IMR-90 (cell line): Measurements from ENCODE around the gene ZFR2. TPM values are rescaled to one million over a fixed set of nuclear protein-coding genes. Genes with fewer than 3 reads are reported as not detected.

Experiments used
- ATAC-seq: fragments of 200-7000 bp; cut with Tn5 transposase; 2 replicates; pipeline ENCODE4 v1.9.1; 2020; ENCODE audit warnings: low read depth, mild to moderate bottlenecking, moderate library complexity
- BruUV-seq: library from RNA; stranded (reverse); fragments of 400-500 nt; replicated peaks from 2 replicates; lab custom pipeline; 2021; lab: Mats Ljungman, UMichigan
- CTCF ChIA-PET: fragments of 300-600 bp; formaldehyde crosslinking; extraction: SDS; loops from one replicate; lab custom pipeline; 2021; ENCODE audit warnings: antibody characterized with exemption; lab: Yijun Ruan, JAX
- POLR2A ChIA-PET: fragments of 300-600 bp; sonication (Branson Sonifier 250); formaldehyde crosslinking; loops from one replicate; lab custom pipeline; 2022; ENCODE audit warnings: antibody characterized with exemption; ENCODE audit not compliant: unreplicated experiment; lab: Charles Lee
- DNase-seq: peaks from one replicate; pipeline ENCODE4 v3.0.0; 2013
- H2AFZ ChIP-seq: replicated peaks from 2 replicates; pipeline ENCODE3; 2013; ENCODE audit warnings: low read length, mild to moderate bottlenecking; ENCODE audit not compliant: poor library complexity
- H2AK5ac ChIP-seq: 2 replicates; pipeline ENCODE4 v1.6.1; 2013; ENCODE audit warnings: low read depth, low read length, inconsistent platforms
- H2AK9ac ChIP-seq: replicated peaks from 2 replicates; pipeline ENCODE3; 2013; ENCODE audit warnings: mild to moderate bottlenecking, low read depth, low read length, moderate library complexity; ENCODE audit not compliant: poor library complexity
- H2BK120ac ChIP-seq: 2 replicates; pipeline ENCODE4 v1.6.1; 2013; ENCODE audit warnings: low read depth, low read length, inconsistent platforms
- H2BK15ac ChIP-seq: 3 replicates; pipeline ENCODE4 v1.6.1; 2013; ENCODE audit warnings: low read depth, low read length, inconsistent platforms
- H2BK20ac ChIP-seq: 2 replicates; pipeline ENCODE4 v1.6.1; 2013; ENCODE audit warnings: low read depth, mild to moderate bottlenecking, inconsistent platforms, low read length, moderate library complexity
- H2BK5ac ChIP-seq: 2 replicates; pipeline ENCODE4 v1.6.1; 2013; ENCODE audit warnings: mild to moderate bottlenecking, low read depth, low read length, inconsistent platforms; ENCODE audit not compliant: poor library complexity, severe bottlenecking
- H3K14ac ChIP-seq: replicated peaks from 2 replicates; pipeline ENCODE4 v1.6.1; 2013; ENCODE audit warnings: low read depth, low read length, inconsistent platforms
- H3K18ac ChIP-seq: 2 replicates; pipeline ENCODE4 v1.6.1; 2013; ENCODE audit warnings: low read depth, low read length, control low read depth
- H3K23ac ChIP-seq: 2 replicates; pipeline ENCODE4 v1.6.1; 2013; ENCODE audit warnings: low read depth, low read length, inconsistent platforms
- H3K27ac ChIP-seq: 2 replicates; pipeline ENCODE4 v1.5.1; 2013; ENCODE audit warnings: mild to moderate bottlenecking, control low read depth, low read length; ENCODE audit not compliant: insufficient read depth
- H3K27me3 ChIP-seq: 2 replicates; pipeline ENCODE4 v1.6.1; 2013; ENCODE audit warnings: low read length; ENCODE audit not compliant: control insufficient read depth, insufficient read depth
- H3K36me3 ChIP-seq: 2 replicates; pipeline ENCODE4 v1.6.1; 2013; ENCODE audit warnings: low read length, mixed read lengths; ENCODE audit not compliant: control insufficient read depth, insufficient read depth
- H3K4ac ChIP-seq: 2 replicates; pipeline ENCODE4 v1.6.1; 2013; ENCODE audit warnings: low read depth, low read length, inconsistent platforms
- H3K4me1 ChIP-seq: 2 replicates; pipeline ENCODE4 v1.6.1; 2013; ENCODE audit warnings: low read length, mixed read lengths; ENCODE audit not compliant: control insufficient read depth, insufficient read depth
- H3K4me2 ChIP-seq: 2 replicates; pipeline ENCODE4 v1.6.1; 2013; ENCODE audit warnings: low read depth, mild to moderate bottlenecking, control low read depth, low read length, moderate library complexity
- H3K4me3 ChIP-seq: 2 replicates; pipeline ENCODE4 v1.5.1; 2013; ENCODE audit warnings: low read depth, mild to moderate bottlenecking, control low read depth, low read length, moderate library complexity; ENCODE audit not compliant: insufficient read depth
- H3K56ac ChIP-seq: 2 replicates; pipeline ENCODE4 v1.6.1; 2013; ENCODE audit warnings: low read length, inconsistent platforms; ENCODE audit not compliant: insufficient read depth; ENCODE audit errors: extremely low read depth
- H3K79me1 ChIP-seq, 2 experiments: 2 replicates each; pipeline ENCODE4 v1.6.1; 2013; ENCODE audit warnings: low read length in 2 of 2, inconsistent platforms in 1 of 2, low read depth in 1 of 2
- H3K9ac ChIP-seq: 2 replicates; pipeline ENCODE4 v1.6.1; 2013; ENCODE audit warnings: low read depth, low read length, control low read depth
- H3K9me1 ChIP-seq: 2 replicates; pipeline ENCODE4 v1.6.1; 2013; ENCODE audit warnings: low read length, inconsistent platforms; ENCODE audit not compliant: insufficient read depth
- H3K9me3 ChIP-seq: 2 replicates; pipeline ENCODE4 v1.6.1; 2013; ENCODE audit warnings: low read length; ENCODE audit not compliant: control insufficient read depth, insufficient read depth
- H4K20me1 ChIP-seq: 2 replicates; pipeline ENCODE4 v1.6.1; 2013; ENCODE audit warnings: low read length, inconsistent platforms; ENCODE audit not compliant: insufficient read depth
- H4K5ac ChIP-seq: 2 replicates; pipeline ENCODE4 v1.6.1; 2013; ENCODE audit warnings: mild to moderate bottlenecking, low read depth, low read length, control low read depth
- H4K8ac ChIP-seq, 2 experiments: 2 replicates each; pipeline ENCODE4 v1.6.1; 2013; ENCODE audit warnings: low read depth in 2 of 2, low read length in 2 of 2, control low read depth in 1 of 2, inconsistent platforms in 1 of 2
- H4K91ac ChIP-seq: 2 replicates; pipeline ENCODE4 v1.6.1; 2013; ENCODE audit warnings: low read depth, low read length, inconsistent platforms; ENCODE audit not compliant: insufficient read depth
- CHD1 ChIP-seq: IDR thresholded peaks from 2 replicates; pipeline ENCODE4 v1.6.1; 2012; ENCODE audit warnings: low read depth, low read length, improper control_type of control experiment
- MAZ ChIP-seq: IDR thresholded peaks from 2 replicates; pipeline ENCODE4 v1.6.1; 2012; ENCODE audit warnings: low read depth, mild to moderate bottlenecking, low read length, improper control_type of control experiment, moderate library complexity, borderline replicate concordance
- MXI1 ChIP-seq: IDR thresholded peaks from 2 replicates; pipeline ENCODE4 v1.6.1; 2012; ENCODE audit warnings: low read depth, mild to moderate bottlenecking, low read length, moderate library complexity, borderline replicate concordance
- NFE2L2 ChIP-seq: fragments of 150-350 bp; IDR thresholded peaks from 2 replicates; pipeline ENCODE4 v1.6.1; 2016; ENCODE audit warnings: low read depth, mild to moderate bottlenecking, low read length
- POLR2A ChIP-seq: IDR thresholded peaks from 2 replicates; pipeline ENCODE4 v1.6.1; 2012; ENCODE audit warnings: mild to moderate bottlenecking, low read depth, low read length
- RCOR1 ChIP-seq: IDR thresholded peaks from 2 replicates; pipeline ENCODE4 v1.6.1; 2012; ENCODE audit warnings: mild to moderate bottlenecking, low read length, improper control_type of control experiment; ENCODE audit not compliant: insufficient replicate concordance
- SMC3 ChIP-seq: fragments of 150-350 bp; IDR thresholded peaks from 2 replicates; pipeline ENCODE4 v1.6.1; 2016; ENCODE audit warnings: low read depth, mild to moderate bottlenecking, antibody characterized with exemption, low read length, moderate library complexity
- USF2 ChIP-seq: fragments of 150-350 bp; IDR thresholded peaks from 2 replicates; pipeline ENCODE4 v1.6.1; 2017; ENCODE audit warnings: mild to moderate bottlenecking, antibody characterized with exemption, low read length, low read depth
- WGBS, 2 experiments: methylation state at CpG; one replicate each; pipeline versions ENCODE4 v1.1.5 to v1.1.7; 2013; ENCODE audit warnings: missing lambda C conversion rate in 2 of 2; ENCODE audit not compliant: insufficient read length in 1 of 2; ENCODE audit errors: extremely low coverage in 2 of 2; 5-methylcytosine and 5-hydroxymethylcytosine counted together
- dilution Hi-C: fragments of 300-500 bp; cut with HindIII; formaldehyde crosslinking; loops from one replicate; pipeline ENCODE4 v1.14.3; 2018; ENCODE audit warnings: low sequenced_read_pairs; ENCODE audit not compliant: unreplicated experiment
- in situ Hi-C: fragments of 300-500 bp; cut with MboI; formaldehyde crosslinking; loops from 3 replicates; pipeline ENCODE4 v1.14.3; 2019; ENCODE audit warnings: low sequenced_read_pairs, inconsistent platforms, mixed read lengths
- intact Hi-C: fragments of 100-400 bp; cut with micrococcal nuclease; formaldehyde crosslinking; loops from 2 replicates; pipeline ENCODE4 v1.10.0; 2022
- polyA plus RNA-seq, 3 experiments: library from polyadenylated mRNA; depleted of rRNA; stranded (reverse); fragments of >200 nt; gene quantifications; 2 replicates each; pipeline ENCODE4 v1.2.3, GENCODE V29; 2012; ENCODE audit warnings: low replicate concordance in 1 of 3
- total RNA-seq: library from RNA; depleted of rRNA; stranded (reverse); fragments of >200 nt; gene quantifications from 2 replicates; pipeline ENCODE4 v1.2.3, GENCODE V29; 2012

ZFR2 gene
- total and polyA plus RNA-seq, 2 of the 4 experiments (the other 2 are of a cell fraction), result 0.19 TPM; not detected in 1

DNA sequence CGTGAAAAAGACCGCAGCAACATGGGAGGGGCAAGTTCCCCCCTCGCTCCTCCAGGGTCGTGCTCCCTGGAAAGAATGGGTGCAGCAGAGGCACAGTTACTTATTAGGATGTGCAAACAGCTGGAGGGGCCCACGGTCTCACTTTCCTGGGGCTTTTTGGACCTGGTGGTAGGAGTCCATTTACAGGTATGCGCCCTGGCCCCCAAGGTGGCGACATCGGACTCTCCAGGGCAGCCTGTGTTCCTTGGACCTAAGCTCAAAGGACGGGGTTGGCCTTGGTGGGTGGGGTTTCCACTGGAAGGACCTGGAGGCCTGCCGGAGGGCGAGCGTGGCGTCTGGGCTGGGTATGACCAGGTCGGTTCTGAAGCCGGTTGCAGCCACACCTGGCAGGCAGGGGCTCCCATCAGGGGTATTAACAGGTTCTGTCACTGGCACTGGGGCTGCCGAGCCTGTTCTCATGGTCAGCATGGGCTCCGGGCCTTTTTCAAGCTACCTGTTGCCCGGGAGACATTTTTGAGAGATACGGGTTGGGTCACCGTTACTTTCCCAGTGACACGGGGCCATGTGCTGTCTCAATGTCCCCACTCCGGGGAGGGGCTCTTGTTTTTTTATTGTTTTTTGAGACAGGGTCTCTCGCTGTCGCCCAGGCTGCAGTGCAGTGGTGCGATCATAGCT is 5.9 kb downstream of the ZFR2 start:
- no peak overlapping the region for H2AFZ ChIP-seq
- no peaks in the 10 kb centered on the region for H3K4me1 ChIP-seq
- no peak overlapping the region for H2BK20ac ChIP-seq
- intact Hi-C loops, result no loop called here
- no peak overlapping the region for H2AK9ac ChIP-seq
- H2AK5ac ChIP-seq, result no peak overlapping the region
- no peak overlapping the region for H2BK120ac ChIP-seq
- ChIA-PET CTCF (interaction anchor here (0.6 kb wide), 2 partner anchors 33 to 100 kb away, joined by 3 read pairs; partner anchors contain the start of gene MRPL54), POLR2A (no interaction called here)
- no peaks in the 10 kb centered on the region for H4K20me1 ChIP-seq
- TF ChIP-seq USF2 (no peak), MXI1 (no peak), POLR2A (no peak), CHD1 (no peak), MAZ (no peak), RCOR1 (no peak), NFE2L2 (no peak), SMC3 (no peak)
- H2BK15ac ChIP-seq, result no peak overlapping the region
- 68% methylated on average over 13 of the region's 25 CpGs; no CpG with 5 or more reads in 1 of the 2 experiments for WGBS, 2 experiments
- in situ Hi-C loops, result no loop called here
- H4K8ac ChIP-seq, result no peak overlapping the region
- no peak overlapping the region for H3K14ac ChIP-seq
- no peaks in the 10 kb centered on the region for H3K79me1 ChIP-seq
- BruUV-seq, result no TSS peak
- ATAC-seq (no peak), DNase-seq (no peak)
- no peaks in the 10 kb centered on the region for H3K9me1 ChIP-seq
- H3K9me3 ChIP-seq, result no peaks in the 10 kb centered on the region
- dilution Hi-C loops, result no loop called here
- H3K36me3 ChIP-seq, result no peaks in the 10 kb centered on the region
- H4K91ac ChIP-seq, result no peak overlapping the region
- no peak overlapping the region for H3K56ac ChIP-seq
- no peak overlapping the region for H3K23ac ChIP-seq
- H3K4ac ChIP-seq, result no peak overlapping the region
- H3K9ac ChIP-seq, result no peak overlapping the region
- H3K4me3 ChIP-seq, result no peak overlapping the region
- H3K4me2 ChIP-seq, result no peak overlapping the region
- H3K18ac ChIP-seq, result no peak overlapping the region
- no peak overlapping the region for H2BK5ac ChIP-seq
- H3K27me3 ChIP-seq, result peaks cover 53% of the 10 kb centered on the region
- H3K27ac ChIP-seq, result no peak overlapping the region
- H4K5ac ChIP-seq, result no peak overlapping the region
